MCF 10A (cell line): Measurements from ENCODE around the gene CD47. TPM values are rescaled to one million over a fixed set of nuclear protein-coding genes. Genes with fewer than 3 reads are reported as not detected.

ENCODE experiments used
- BruUV-seq: library from RNA; stranded (reverse); fragments of 400-500 nt; replicated peaks from 2 replicates; lab custom pipeline; 2021; lab: Mats Ljungman, UMichigan
- CTCF ChIA-PET: fragments of 300-600 bp; sonication (Branson Sonifier 250); formaldehyde crosslinking; extraction: SDS; loops from one replicate; lab custom pipeline; 2021; ENCODE audit warnings: antibody characterized with exemption, inconsistent platforms; lab: Yijun Ruan, JAX
- POLR2A ChIA-PET: fragments of 300-600, 350-650 bp; sonication (Branson Sonifier 250); formaldehyde crosslinking; extraction: SDS; loops from one replicate; lab custom pipeline; 2020; ENCODE audit warnings: antibody characterized with exemption, inconsistent platforms; lab: Yijun Ruan, JAX
- DNase-seq: peaks from one replicate; pipeline ENCODE4 v3.0.0-alpha.2; 2018; ENCODE audit not compliant: unreplicated experiment
- H3K27ac Mint-ChIP-seq: one replicate; pipeline ENCODE4 v1.8.0; 2022; ENCODE audit warnings: mild to moderate bottlenecking, low read depth, mixed read lengths; ENCODE audit not compliant: unreplicated experiment
- H3K27me3 Mint-ChIP-seq: one replicate; pipeline ENCODE4 v1.8.0; 2022; ENCODE audit warnings: mixed read lengths; ENCODE audit not compliant: insufficient read depth, unreplicated experiment
- H3K36me3 Mint-ChIP-seq: one replicate; pipeline ENCODE4 v1.8.0; 2022; ENCODE audit warnings: mild to moderate bottlenecking, moderate library complexity, mixed read lengths; ENCODE audit not compliant: insufficient read depth, unreplicated experiment
- H3K4me1 Mint-ChIP-seq: one replicate; pipeline ENCODE4 v1.8.0; 2022; ENCODE audit warnings: mixed read lengths; ENCODE audit not compliant: insufficient read depth, unreplicated experiment
- H3K4me3 Mint-ChIP-seq: one replicate; pipeline ENCODE4 v1.8.0; 2022; ENCODE audit warnings: mild to moderate bottlenecking, moderate library complexity, mixed read lengths; ENCODE audit not compliant: unreplicated experiment
- H3K9me3 Mint-ChIP-seq: one replicate; pipeline ENCODE4 v1.8.0; 2022; ENCODE audit warnings: mixed read lengths; ENCODE audit not compliant: unreplicated experiment
- intact Hi-C: fragments of 100-400 bp; cut with micrococcal nuclease; formaldehyde crosslinking; loops from 2 replicates; pipeline ENCODE4 v1.14.1; 2022
- total RNA-seq: library from RNA; stranded (reverse); gene quantifications from 2 replicates; pipeline ENCODE4 v1.2.3, GENCODE V29; 2022
- TF ChIP-seq, protein P1 (sequence below): fragments of 200-600 bp; IDR thresholded peaks from one replicate; pipeline ENCODE4 v1.8.0; 2022; ENCODE audit warnings: antibody characterized with exemption, mild to moderate bottlenecking; ENCODE audit not compliant: unreplicated experiment

CD47 gene
- total RNA-seq, 1 experiment from 2014 or later: 28.5 TPM

DNA sequence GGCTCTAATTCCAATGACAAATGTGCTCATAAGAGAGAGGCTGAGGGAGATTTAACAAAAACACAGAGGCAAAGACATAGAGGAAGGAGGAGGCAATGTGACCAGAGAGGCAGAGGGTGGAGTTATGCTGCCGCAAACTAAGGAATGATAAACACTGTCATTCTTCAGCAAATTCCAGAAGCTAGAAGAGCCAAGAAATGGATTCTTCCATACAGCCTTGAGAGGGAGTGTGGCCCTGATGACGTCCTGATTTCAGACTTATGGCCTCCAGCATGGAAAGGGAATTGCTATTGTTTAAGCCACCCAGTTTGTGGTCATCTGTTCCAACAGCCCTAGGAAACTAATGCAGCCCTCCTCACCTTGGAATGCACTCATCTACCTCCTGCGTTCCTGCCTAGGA is 30.5 kb downstream of the CD47 start:
- no peak for DNase-seq
- no peak overlapping the region for H3K27ac Mint-ChIP-seq
- intact Hi-C loops: no loop called here
- BruUV-seq: no TSS peak
- H3K4me1 Mint-ChIP-seq: peaks cover 6% of the 10 kb centered on the region
- H3K27me3 Mint-ChIP-seq: no peaks in the 10 kb centered on the region
- ChIA-PET POLR2A (no interaction called here), CTCF (no interaction called here)
- H3K36me3 Mint-ChIP-seq: peaks cover 35% of the 10 kb centered on the region
- H3K4me3 Mint-ChIP-seq: no peak overlapping the region
- TF ChIP-seq, protein P1, sequence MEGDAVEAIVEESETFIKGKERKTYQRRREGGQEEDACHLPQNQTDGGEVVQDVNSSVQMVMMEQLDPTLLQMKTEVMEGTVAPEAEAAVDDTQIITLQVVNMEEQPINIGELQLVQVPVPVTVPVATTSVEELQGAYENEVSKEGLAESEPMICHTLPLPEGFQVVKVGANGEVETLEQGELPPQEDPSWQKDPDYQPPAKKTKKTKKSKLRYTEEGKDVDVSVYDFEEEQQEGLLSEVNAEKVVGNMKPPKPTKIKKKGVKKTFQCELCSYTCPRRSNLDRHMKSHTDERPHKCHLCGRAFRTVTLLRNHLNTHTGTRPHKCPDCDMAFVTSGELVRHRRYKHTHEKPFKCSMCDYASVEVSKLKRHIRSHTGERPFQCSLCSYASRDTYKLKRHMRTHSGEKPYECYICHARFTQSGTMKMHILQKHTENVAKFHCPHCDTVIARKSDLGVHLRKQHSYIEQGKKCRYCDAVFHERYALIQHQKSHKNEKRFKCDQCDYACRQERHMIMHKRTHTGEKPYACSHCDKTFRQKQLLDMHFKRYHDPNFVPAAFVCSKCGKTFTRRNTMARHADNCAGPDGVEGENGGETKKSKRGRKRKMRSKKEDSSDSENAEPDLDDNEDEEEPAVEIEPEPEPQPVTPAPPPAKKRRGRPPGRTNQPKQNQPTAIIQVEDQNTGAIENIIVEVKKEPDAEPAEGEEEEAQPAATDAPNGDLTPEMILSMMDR: no peak
- no peaks in the 10 kb centered on the region for H3K9me3 Mint-ChIP-seq

DNA sequence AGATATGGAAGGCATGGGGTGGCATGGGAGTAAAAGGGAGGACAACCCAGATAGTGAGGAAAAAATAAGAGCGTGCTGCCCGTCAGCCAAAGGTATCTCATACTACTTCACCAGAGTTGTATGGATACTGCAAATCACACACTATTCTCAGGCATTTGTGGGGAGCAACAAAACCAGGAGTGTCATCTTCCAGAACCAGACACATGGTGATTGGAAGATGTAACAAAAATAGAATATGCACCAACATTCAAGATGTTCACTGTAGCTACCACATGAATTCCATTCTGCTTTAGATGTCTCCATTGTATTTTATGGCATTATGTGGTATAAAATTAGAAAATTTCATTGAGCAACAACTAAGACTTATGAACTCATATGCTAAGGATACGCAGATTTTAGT is 34.9 kb downstream of the CD47 start:
- peaks cover 36% of the 10 kb centered on the region for H3K36me3 Mint-ChIP-seq
- no peak overlapping the region for H3K4me3 Mint-ChIP-seq
- ChIA-PET POLR2A (no interaction called here), CTCF (no interaction called here)
- no peak overlapping the region for H3K27ac Mint-ChIP-seq
- intact Hi-C loops: no loop called here
- no TSS peak for BruUV-seq
- DNase-seq: no peak
- no peaks in the 10 kb centered on the region for H3K9me3 Mint-ChIP-seq
- no peaks in the 10 kb centered on the region for H3K4me1 Mint-ChIP-seq
- H3K27me3 Mint-ChIP-seq: no peaks in the 10 kb centered on the region
- TF ChIP-seq, protein P1: no peak

DNA sequence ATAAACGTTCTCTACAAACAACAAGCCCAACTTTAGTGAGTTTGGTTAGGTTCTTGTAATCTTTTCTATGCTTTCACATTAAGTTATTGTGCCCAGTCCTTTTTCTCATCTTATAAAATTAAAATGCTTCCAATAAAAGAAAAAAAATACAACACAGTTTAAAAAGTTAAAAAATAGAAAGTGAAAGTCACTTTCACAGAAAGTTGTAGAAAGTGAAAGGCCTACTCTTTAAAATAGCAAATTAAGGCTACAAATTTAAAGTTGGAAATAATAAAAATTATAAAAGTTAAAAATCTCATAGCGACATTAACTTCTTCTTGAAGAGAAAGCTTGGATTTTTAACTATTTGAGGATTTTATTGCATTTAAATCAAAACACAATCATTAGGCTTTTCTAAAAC is 35.9 kb downstream of the CD47 start:
- H3K9me3 Mint-ChIP-seq: no peaks in the 10 kb centered on the region
- H3K36me3 Mint-ChIP-seq: peaks cover 28% of the 10 kb centered on the region
- H3K4me1 Mint-ChIP-seq: no peaks in the 10 kb centered on the region
- no peak overlapping the region for H3K27ac Mint-ChIP-seq
- no peaks in the 10 kb centered on the region for H3K27me3 Mint-ChIP-seq
- DNase-seq: no peak
- CTCF ChIA-PET: no interaction called here
- intact Hi-C loops: no loop called here
- POLR2A ChIA-PET: no interaction called here
- H3K4me3 Mint-ChIP-seq: no peak overlapping the region
- TF ChIP-seq, protein P1: no peak
- no TSS peak for BruUV-seq

DNA sequence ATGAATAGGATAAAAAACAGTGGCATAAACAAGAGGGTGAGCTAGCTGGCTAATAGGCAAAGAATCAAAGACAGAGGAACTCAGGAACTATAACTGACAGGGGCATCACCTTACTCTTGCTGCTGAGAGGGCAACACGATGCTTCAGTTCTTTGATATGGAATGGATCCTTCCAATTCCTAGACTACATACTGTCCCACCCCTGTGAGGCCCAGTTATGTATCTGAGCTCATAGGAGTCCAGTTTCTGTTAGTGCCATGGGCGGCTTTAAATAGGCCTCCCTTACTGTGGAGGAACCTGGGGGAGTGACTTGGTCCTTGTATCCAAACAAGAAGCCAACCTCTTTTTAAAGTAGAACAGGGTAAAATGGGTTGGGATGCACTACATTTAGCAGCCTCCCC is 37.3 kb downstream of the CD47 start:
- ChIA-PET POLR2A (interaction anchor here (1.5 kb wide), 1 partner anchor 11 kb away, joined by 5 read pairs; no protein-coding TSS in a partner anchor), CTCF (no interaction called here)
- H3K27ac Mint-ChIP-seq: no peak overlapping the region
- no TSS peak for BruUV-seq
- H3K27me3 Mint-ChIP-seq: no peaks in the 10 kb centered on the region
- TF ChIP-seq, protein P1: no peak
- no peak overlapping the region for H3K4me3 Mint-ChIP-seq
- no peaks in the 10 kb centered on the region for H3K4me1 Mint-ChIP-seq
- DNase-seq: no peak
- intact Hi-C loops: no loop called here
- H3K36me3 Mint-ChIP-seq: peaks cover 19% of the 10 kb centered on the region
- H3K9me3 Mint-ChIP-seq: no peaks in the 10 kb centered on the region
